ENCODE results near the gene RXRA. TPM values are rescaled to one million over a fixed set of nuclear protein-coding genes. Genes with fewer than 3 reads are reported as not detected.

Gene RXRA
- total and polyA plus RNA-seq, 4 donors = 41.5 to 116 (median 74.1) TPM

DNA sequence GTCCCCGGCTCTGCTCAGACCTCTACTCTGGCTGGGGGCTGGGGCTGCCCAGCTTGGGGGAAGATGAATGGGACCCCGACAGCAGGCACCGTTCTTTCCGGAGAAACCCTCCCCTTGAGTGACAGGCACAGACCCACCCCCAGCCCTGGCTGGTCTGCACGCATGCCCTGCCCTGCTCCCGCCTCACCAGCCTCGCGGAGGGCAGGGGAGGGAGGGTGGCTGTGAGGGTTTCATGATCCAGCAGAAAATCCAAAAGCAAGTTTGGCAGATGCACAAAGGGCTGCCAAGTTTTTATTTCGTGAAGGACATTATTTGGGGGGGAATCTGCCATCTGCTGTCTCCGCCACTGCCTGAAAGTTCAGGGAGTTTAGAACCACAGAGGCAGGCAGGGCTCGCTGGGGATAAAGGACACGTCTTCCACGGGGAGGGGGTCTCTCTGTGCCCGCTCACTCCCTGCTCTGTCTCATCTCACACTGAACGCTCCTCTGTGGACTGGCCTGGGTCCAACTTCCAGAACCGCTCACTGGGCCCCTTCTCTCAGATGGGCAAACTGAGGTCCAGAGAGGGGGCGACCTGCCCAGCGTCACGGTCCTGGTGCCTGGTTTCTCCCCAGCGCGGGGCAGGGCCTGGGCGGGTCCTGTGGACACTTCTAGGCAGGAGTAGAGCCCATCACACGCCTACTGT lies 92.9 kb downstream of the RXRA start:
- peaks cover 23 to 55% (median 39%) of the 10 kb centered on the region in 4 donors for H3K36me3 ChIP-seq (ENCODE audit: control insufficient read depth in 4 of 4, insufficient read depth in 3 of 4, low read depth in 1 of 4, low read length in 3 of 4)
- H3K9me3 ChIP-seq (ENCODE audit: control insufficient read depth in 4 of 4, low read length in 3 of 4) = no peaks in the 10 kb centered on the region
- H3K27me3 ChIP-seq (ENCODE audit: control insufficient read depth in 4 of 4, insufficient read depth in 4 of 4, low read length in 3 of 4) = no peaks in the 10 kb centered on the region
- DNase-seq (ENCODE audit: low spot score) = no peak
- 71% methylated on average over 23 of the region's 23 CpGs for WGBS
- peaks cover 5 to 91% (median 63%) of the 10 kb centered on the region in 4 donors for H3K4me1 ChIP-seq (ENCODE audit: control insufficient read depth in 4 of 4, insufficient read depth in 4 of 4, low read length in 3 of 4)
- peak overlapping the region; percentile 44 to 72 for H3K27ac ChIP-seq (ENCODE audit: low read depth in 1 of 2, low read length in 2 of 2)
- H3K4me3 ChIP-seq (ENCODE audit: low read depth in 1 of 3, low read length in 3 of 3) = no peak overlapping the region
- no peak for TF ChIP-seq RAD21 (IDR thresholded peaks at IDR 0.05)
- TF ChIP-seq NR2F2 (IDR thresholded peaks at IDR 0.05) = no peak
- TF ChIP-seq HNF4G (IDR thresholded peaks at IDR 0.05) = no peak
- TF ChIP-seq, protein P1, sequence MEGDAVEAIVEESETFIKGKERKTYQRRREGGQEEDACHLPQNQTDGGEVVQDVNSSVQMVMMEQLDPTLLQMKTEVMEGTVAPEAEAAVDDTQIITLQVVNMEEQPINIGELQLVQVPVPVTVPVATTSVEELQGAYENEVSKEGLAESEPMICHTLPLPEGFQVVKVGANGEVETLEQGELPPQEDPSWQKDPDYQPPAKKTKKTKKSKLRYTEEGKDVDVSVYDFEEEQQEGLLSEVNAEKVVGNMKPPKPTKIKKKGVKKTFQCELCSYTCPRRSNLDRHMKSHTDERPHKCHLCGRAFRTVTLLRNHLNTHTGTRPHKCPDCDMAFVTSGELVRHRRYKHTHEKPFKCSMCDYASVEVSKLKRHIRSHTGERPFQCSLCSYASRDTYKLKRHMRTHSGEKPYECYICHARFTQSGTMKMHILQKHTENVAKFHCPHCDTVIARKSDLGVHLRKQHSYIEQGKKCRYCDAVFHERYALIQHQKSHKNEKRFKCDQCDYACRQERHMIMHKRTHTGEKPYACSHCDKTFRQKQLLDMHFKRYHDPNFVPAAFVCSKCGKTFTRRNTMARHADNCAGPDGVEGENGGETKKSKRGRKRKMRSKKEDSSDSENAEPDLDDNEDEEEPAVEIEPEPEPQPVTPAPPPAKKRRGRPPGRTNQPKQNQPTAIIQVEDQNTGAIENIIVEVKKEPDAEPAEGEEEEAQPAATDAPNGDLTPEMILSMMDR (IDR thresholded peaks at IDR 0.05; ENCODE audit: low read depth, low read length, missing input control) = no peak
- no peak for TF ChIP-seq RXRA (IDR thresholded peaks at IDR 0.05)
- no peak overlapping the region for H3K9ac ChIP-seq (ENCODE audit: low read depth in 1 of 2, low read length in 2 of 2)

DNA sequence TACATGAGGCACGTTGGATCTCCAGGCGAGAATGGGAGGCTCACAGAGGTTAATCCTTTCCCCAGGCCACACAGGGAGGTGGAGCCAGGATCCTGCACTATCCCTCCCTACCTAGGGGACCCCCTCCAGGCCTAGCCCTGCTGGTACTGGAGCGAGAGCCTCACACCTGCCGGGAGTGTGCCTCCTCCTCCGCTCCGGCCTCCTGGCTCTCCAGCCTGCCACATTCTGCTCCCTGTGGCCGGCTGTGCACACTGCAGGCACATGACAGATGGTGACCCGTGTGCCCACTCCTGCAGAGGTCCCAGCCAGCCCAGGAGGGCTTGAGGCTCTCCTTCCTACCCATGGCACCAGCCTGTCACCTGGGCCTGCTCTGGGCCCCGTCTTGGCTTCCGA lies 93.4 kb downstream of the RXRA start:
- WGBS = 67% methylated on average over 10 of the region's 10 CpGs
- no peak for DNase-seq (ENCODE audit: low spot score)
- H3K4me1 ChIP-seq (ENCODE audit: control insufficient read depth in 4 of 4, insufficient read depth in 4 of 4, low read length in 3 of 4) = peaks cover 5 to 91% (median 61%) of the 10 kb centered on the region in 4 donors
- H3K27ac ChIP-seq (ENCODE audit: low read depth in 1 of 2, low read length in 2 of 2) = no peak overlapping the region
- H3K36me3 ChIP-seq (ENCODE audit: control insufficient read depth in 4 of 4, insufficient read depth in 3 of 4, low read depth in 1 of 4, low read length in 3 of 4) = peaks cover 23 to 55% (median 39%) of the 10 kb centered on the region in 4 donors
- peak in 1 of 2 donors; percentile 46 for TF ChIP-seq RAD21 (IDR thresholded peaks at IDR 0.05)
- TF ChIP-seq, protein P1 (IDR thresholded peaks at IDR 0.05; ENCODE audit: low read depth, low read length, missing input control) = no peak
- no peaks in the 10 kb centered on the region for H3K27me3 ChIP-seq (ENCODE audit: control insufficient read depth in 4 of 4, insufficient read depth in 4 of 4, low read length in 3 of 4)
- H3K9ac ChIP-seq (ENCODE audit: low read depth in 1 of 2, low read length in 2 of 2) = no peak overlapping the region
- no peak overlapping the region for H3K4me3 ChIP-seq (ENCODE audit: low read depth in 1 of 3, low read length in 3 of 3)
- no peaks in the 10 kb centered on the region for H3K9me3 ChIP-seq (ENCODE audit: control insufficient read depth in 4 of 4, low read length in 3 of 4)

DNA sequence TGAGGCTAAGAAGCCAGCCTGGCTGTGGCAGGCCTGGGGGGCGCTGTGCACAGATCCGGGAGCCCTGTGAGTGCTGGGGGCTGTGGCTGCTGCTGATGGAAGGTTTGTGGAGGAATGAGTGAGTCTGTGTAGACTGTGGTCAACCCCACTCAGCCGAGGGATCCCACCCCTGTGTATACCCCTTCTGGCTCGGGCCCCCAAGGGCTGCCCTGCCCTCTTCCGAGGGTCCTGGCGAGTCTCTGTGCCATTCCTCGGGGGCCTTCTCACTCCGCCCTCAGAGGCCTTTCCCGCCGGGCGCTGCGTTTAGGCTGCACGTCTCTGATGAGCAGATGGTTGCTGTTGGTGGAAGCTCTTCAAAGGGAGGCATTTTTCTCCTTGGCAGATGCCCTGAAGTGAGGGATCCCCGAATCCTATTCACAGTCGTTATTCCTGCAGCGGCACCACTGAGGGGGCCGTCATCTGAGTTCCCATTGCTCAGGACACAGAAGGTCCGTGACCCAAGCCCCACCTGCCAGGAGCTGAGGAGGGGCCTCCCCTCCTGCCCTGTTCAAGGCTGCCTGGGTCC lies 94.1 kb downstream of the RXRA start:
- no peak overlapping the region for H3K4me3 ChIP-seq (ENCODE audit: low read depth in 1 of 3, low read length in 3 of 3)
- TF ChIP-seq HNF4G (IDR thresholded peaks at IDR 0.05) (no peak), RAD21 (IDR thresholded peaks at IDR 0.05) (no peak), JUND (IDR thresholded peaks at IDR 0.05) (no peak)
- TF ChIP-seq, protein P2, sequence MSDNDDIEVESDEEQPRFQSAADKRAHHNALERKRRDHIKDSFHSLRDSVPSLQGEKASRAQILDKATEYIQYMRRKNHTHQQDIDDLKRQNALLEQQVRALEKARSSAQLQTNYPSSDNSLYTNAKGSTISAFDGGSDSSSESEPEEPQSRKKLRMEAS (IDR thresholded peaks at IDR 0.05) = no peak
- TF ChIP-seq, protein P3, sequence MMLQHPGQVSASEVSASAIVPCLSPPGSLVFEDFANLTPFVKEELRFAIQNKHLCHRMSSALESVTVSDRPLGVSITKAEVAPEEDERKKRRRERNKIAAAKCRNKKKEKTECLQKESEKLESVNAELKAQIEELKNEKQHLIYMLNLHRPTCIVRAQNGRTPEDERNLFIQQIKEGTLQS (IDR thresholded peaks at IDR 0.05) = no peak
- TF ChIP-seq, protein P4, sequence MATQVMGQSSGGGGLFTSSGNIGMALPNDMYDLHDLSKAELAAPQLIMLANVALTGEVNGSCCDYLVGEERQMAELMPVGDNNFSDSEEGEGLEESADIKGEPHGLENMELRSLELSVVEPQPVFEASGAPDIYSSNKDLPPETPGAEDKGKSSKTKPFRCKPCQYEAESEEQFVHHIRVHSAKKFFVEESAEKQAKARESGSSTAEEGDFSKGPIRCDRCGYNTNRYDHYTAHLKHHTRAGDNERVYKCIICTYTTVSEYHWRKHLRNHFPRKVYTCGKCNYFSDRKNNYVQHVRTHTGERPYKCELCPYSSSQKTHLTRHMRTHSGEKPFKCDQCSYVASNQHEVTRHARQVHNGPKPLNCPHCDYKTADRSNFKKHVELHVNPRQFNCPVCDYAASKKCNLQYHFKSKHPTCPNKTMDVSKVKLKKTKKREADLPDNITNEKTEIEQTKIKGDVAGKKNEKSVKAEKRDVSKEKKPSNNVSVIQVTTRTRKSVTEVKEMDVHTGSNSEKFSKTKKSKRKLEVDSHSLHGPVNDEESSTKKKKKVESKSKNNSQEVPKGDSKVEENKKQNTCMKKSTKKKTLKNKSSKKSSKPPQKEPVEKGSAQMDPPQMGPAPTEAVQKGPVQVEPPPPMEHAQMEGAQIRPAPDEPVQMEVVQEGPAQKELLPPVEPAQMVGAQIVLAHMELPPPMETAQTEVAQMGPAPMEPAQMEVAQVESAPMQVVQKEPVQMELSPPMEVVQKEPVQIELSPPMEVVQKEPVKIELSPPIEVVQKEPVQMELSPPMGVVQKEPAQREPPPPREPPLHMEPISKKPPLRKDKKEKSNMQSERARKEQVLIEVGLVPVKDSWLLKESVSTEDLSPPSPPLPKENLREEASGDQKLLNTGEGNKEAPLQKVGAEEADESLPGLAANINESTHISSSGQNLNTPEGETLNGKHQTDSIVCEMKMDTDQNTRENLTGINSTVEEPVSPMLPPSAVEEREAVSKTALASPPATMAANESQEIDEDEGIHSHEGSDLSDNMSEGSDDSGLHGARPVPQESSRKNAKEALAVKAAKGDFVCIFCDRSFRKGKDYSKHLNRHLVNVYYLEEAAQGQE (IDR thresholded peaks at IDR 0.05) = no peak
- H3K9ac ChIP-seq (ENCODE audit: low read depth in 1 of 2, low read length in 2 of 2) = no peak overlapping the region
- peaks cover 5 to 91% (median 59%) of the 10 kb centered on the region in 4 donors for H3K4me1 ChIP-seq (ENCODE audit: control insufficient read depth in 4 of 4, insufficient read depth in 4 of 4, low read length in 3 of 4)
- 90% methylated on average over 18 of the region's 18 CpGs for WGBS
- no peak for DNase-seq (ENCODE audit: low spot score)
- H3K9me3 ChIP-seq (ENCODE audit: control insufficient read depth in 4 of 4, low read length in 3 of 4) = no peaks in the 10 kb centered on the region
- no peak overlapping the region for H3K27ac ChIP-seq (ENCODE audit: low read depth in 1 of 2, low read length in 2 of 2)
- H3K27me3 ChIP-seq (ENCODE audit: control insufficient read depth in 4 of 4, insufficient read depth in 4 of 4, low read length in 3 of 4) = no peaks in the 10 kb centered on the region
- peaks cover 23 to 55% (median 38%) of the 10 kb centered on the region in 4 donors for H3K36me3 ChIP-seq (ENCODE audit: control insufficient read depth in 4 of 4, insufficient read depth in 3 of 4, low read depth in 1 of 4, low read length in 3 of 4)
